D721Med (cell line): ENCODE measurements around the gene CHRND.

Experiments used
- DNase-seq: peaks from one replicate; pipeline ENCODE4 v3.0.0; 2011; ENCODE audit warnings: low spot score; ENCODE audit not compliant: insufficient read length
- FAIRE-seq: peaks from 2 replicates; lab custom pipeline; 2011; peaks lifted over from hg19 to GRCh38; lab: Jason Lieb, UNC
- CTCF ChIP-seq: IDR thresholded peaks from 2 replicates; pipeline ENCODE4 v1.5.1; 2012; ENCODE audit warnings: mild to moderate bottlenecking, control low read depth; ENCODE audit not compliant: insufficient read depth; ENCODE audit errors: missing control alignments

CHRND gene

GRCh38 chr2:232502911-232503808 lies 22.8 kb upstream of the CHRND start:
- TF ChIP-seq CTCF, result no peak
- no peak for FAIRE-seq
- DNase-seq, result no peak

- no peak for FAIRE-seq
- DNase-seq, result no peak
- no peak for TF ChIP-seq CTCF
Measured at GRCh38 chr2:232503809-232504323, 22.1 kb upstream of the CHRND start.

GRCh38 chr2:232504438-232504837 lies 21.5 kb upstream of the CHRND start:
- DNase-seq (no peak), FAIRE-seq (no peak)

GRCh38 chr2:232505856-232506255 lies 20.1 kb upstream of the CHRND start:
- DNase-seq (no peak), FAIRE-seq (no peak)
- no peak for TF ChIP-seq CTCF

More at GRCh38 chr2:232504438-232504837, 21.5 kb upstream of the CHRND start:
- no peak for TF ChIP-seq CTCF

- no peak for TF ChIP-seq CTCF
- FAIRE-seq (no peak), DNase-seq (no peak)
Measured at GRCh38 chr2:232506709-232507108, 19.3 kb upstream of the CHRND start.

- DNase-seq (no peak), FAIRE-seq (no peak)
- TF ChIP-seq CTCF, result no peak
Measured at GRCh38 chr2:232508251-232508650, 17.7 kb upstream of the CHRND start.

GRCh38 chr2:232511336-232511890 lies 14.5 kb upstream of the CHRND start:
- no peak for FAIRE-seq
- TF ChIP-seq CTCF, result no peak
- DNase-seq, result no peak
